Parathyroid adenoma (tissue), 2 donors: ENCODE results near the gene FMNL2.

Experiments
- H2AFZ ChIP-seq: fragments of 300-600 bp; sonication (generic); one replicate; pipeline ENCODE4 v1.7.0; 2017; ENCODE audit warnings: antibody characterized with exemption, mild to moderate bottlenecking
- H3K27ac ChIP-seq: fragments of 300-600 bp; sonication (generic); one replicate; pipeline ENCODE4 v1.7.0; 2017
- H3K27me3 ChIP-seq: fragments of 300-600 bp; sonication (generic); one replicate; pipeline ENCODE4 v1.7.0; 2017; ENCODE audit warnings: low read length; ENCODE audit not compliant: control insufficient read depth, insufficient read depth
- H3K36me3 ChIP-seq: fragments of 300-600 bp; sonication (generic); one replicate; pipeline ENCODE4 v1.7.0; 2017; ENCODE audit warnings: low read length; ENCODE audit not compliant: control insufficient read depth, insufficient read depth
- H3K4me1 ChIP-seq: fragments of 300-600 bp; sonication (generic); one replicate; pipeline ENCODE4 v1.7.0; 2017; ENCODE audit warnings: control low read depth
- H3K4me2 ChIP-seq: fragments of 300-600 bp; sonication (generic); one replicate; pipeline ENCODE4 v1.7.0; 2017; ENCODE audit warnings: low read length
- H3K4me3 ChIP-seq: fragments of 300-600 bp; sonication (generic); one replicate; pipeline ENCODE4 v1.7.0; 2017; ENCODE audit warnings: low read depth, low read length
- H3K79me2 ChIP-seq: fragments of 300-600 bp; sonication (generic); one replicate; pipeline ENCODE4 v1.7.0; 2017; ENCODE audit warnings: control low read depth
- H3K9ac ChIP-seq: fragments of 300-600 bp; sonication (generic); one replicate; pipeline ENCODE4 v1.7.0; 2017; ENCODE audit warnings: mild to moderate bottlenecking
- H3K9me3 ChIP-seq: fragments of 300-600 bp; sonication (generic); one replicate; pipeline ENCODE4 v1.7.0; 2017; ENCODE audit warnings: low read length; ENCODE audit not compliant: control insufficient read depth
- CTCF ChIP-seq: fragments of 300-600 bp; sonication (generic); IDR thresholded peaks from one replicate; pipeline ENCODE4 v1.7.0; 2017; ENCODE audit warnings: antibody characterized with exemption, mild to moderate bottlenecking
- donor health status: primary hyperparathyroidism.

The FMNL2 gene

GRCh38 chr2:152564754-152565551, 230.0 kb downstream of the FMNL2 start:
- H3K4me1 ChIP-seq: peaks cover 33% of the 10 kb centered on the region
- H2AFZ ChIP-seq: no peak overlapping the region
- TF ChIP-seq CTCF: no peak
- H3K9me3 ChIP-seq: no peaks in the 10 kb centered on the region
- no peak overlapping the region for H3K9ac ChIP-seq
- H3K27me3 ChIP-seq: no peaks in the 10 kb centered on the region
- H3K4me2 ChIP-seq: no peak overlapping the region
- H3K79me2 ChIP-seq: no peaks in the 10 kb centered on the region
- no peaks in the 10 kb centered on the region for H3K36me3 ChIP-seq
- H3K4me3 ChIP-seq: no peak overlapping the region
- H3K27ac ChIP-seq: no peak overlapping the region

DNA sequence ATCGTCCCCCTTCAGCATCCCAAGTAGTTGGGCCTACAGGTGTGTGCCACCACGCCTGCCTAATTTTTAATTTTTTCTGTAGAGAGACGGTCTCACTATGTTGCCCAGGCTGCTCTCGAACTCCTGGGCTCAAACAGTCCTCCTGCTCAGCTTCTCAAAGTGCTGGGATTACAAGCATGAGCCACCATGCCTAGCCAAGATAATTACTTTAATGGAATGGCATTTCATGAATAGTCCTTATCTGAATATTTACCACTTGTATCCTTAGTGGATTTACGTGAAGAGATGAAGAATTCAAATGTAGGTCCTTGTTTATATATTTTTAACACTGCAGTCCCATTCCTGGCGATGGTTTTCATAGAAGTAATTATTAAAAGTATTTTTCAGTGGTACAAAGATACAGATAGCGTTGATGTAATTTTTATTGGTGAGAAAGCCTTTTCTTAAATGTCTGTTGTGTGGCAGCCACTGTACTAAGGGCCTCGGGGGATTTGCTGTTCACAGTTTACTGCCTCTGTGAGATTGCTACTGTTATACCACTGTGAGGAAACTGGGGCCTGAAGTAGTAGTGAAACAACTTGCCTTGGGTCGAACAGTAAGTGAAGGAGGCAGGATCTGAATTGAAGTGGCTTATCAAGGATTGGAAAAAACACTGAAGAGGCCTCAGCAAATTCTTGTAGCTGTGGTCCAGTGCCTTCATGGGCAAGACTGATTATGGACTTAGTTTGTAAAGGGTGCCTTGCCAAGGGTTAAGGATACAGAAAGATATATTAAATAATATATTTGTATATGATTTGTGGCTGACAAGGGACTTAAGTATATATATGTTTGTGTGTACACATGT, 231.1 kb downstream of the FMNL2 start:
- no peak overlapping the region for H2AFZ ChIP-seq
- H3K27ac ChIP-seq: no peak overlapping the region
- H3K79me2 ChIP-seq: no peaks in the 10 kb centered on the region
- no peaks in the 10 kb centered on the region for H3K9me3 ChIP-seq
- no peak overlapping the region for H3K9ac ChIP-seq
- H3K4me2 ChIP-seq: no peak overlapping the region
- H3K36me3 ChIP-seq: no peaks in the 10 kb centered on the region
- H3K4me3 ChIP-seq: no peak overlapping the region
- TF ChIP-seq CTCF: no peak
- peaks cover 42% of the 10 kb centered on the region for H3K4me1 ChIP-seq
- H3K27me3 ChIP-seq: no peaks in the 10 kb centered on the region

- Histone ChIP-seq H3K79me2 (no peaks in the 10 kb centered on the region), H3K9ac (no peak overlapping the region), H2AFZ (no peak overlapping the region), H3K27ac (no peak overlapping the region), H3K36me3 (no peaks in the 10 kb centered on the region), H3K4me2 (no peak overlapping the region), H3K4me3 (no peak overlapping the region), H3K27me3 (no peaks in the 10 kb centered on the region), H3K9me3 (no peaks in the 10 kb centered on the region), H3K4me1 (peaks cover 40% of the 10 kb centered on the region)
- TF ChIP-seq CTCF: no peak
Measured at GRCh38 chr2:152566728-152567069, 231.7 kb downstream of the FMNL2 start.

- Histone ChIP-seq H3K36me3 (no peaks in the 10 kb centered on the region), H3K9me3 (no peaks in the 10 kb centered on the region), H3K9ac (no peak overlapping the region), H3K4me3 (no peak overlapping the region), H2AFZ (no peak overlapping the region), H3K27me3 (no peaks in the 10 kb centered on the region), H3K4me1 (peaks cover 31% of the 10 kb centered on the region), H3K4me2 (no peak overlapping the region), H3K79me2 (no peaks in the 10 kb centered on the region), H3K27ac (no peak overlapping the region)
- no peak for TF ChIP-seq CTCF
Measured at GRCh38 chr2:152568531-152568930, 233.6 kb downstream of the FMNL2 start.
